ENCODE data around the gene PRTN3. TPM values are rescaled to one million over a fixed set of nuclear protein-coding genes. Genes with fewer than 3 reads are reported as not detected.

The PRTN3 gene
- polyA plus RNA-seq, 1 donor (not counting 4 experiments of a cell fraction or from before 2014, with no cell fraction given), result not detected

DNA sequence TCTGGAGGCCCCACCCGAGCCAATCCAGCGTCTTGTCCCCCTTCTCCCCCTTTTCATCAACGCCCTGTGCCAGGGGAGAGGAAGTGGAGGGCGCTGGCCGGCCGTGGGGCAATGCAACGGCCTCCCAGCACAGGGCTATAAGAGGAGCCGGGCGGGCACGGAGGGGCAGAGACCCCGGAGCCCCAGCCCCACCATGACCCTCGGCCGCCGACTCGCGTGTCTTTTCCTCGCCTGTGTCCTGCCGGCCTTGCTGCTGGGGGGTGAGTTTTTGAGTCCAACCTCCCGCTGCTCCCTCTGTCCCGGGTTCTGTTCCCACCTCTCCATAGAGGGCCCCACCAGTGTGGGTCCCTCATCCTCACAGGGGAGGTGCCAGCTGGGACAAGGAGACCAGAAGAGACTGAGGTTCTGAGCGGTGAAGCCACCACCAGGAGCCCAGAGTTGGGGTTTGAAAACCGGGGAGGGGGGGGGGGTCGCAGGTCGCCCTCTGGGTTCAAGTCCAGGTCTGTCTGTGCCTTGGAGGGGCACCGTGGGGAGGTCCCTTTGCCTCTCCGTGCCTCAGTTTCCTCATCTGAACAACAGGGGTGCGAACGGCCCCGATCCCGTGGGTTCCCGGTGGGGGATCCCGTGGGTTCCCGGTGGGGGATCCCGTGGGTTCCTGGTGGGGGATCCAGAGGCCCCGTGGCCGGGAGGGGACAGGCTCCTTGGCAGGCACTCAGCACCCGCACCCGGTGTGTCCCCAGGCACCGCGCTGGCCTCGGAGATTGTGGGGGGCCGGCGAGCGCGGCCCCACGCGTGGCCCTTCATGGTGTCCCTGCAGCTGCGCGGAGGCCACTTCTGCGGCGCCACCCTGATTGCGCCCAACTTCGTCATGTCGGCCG is 11.6 kb downstream of the PRTN3 start, which contains the start of gene ELANE:
TSS of gene ELANE (plus strand) at position 168 of the 878 bp plus-strand sequence. CDS start at position 194, 26 bp downstream.
- Histone ChIP-seq H4K20me1 (ENCODE audit: control insufficient read depth, extremely low read depth, insufficient read depth, low read length) (peaks cover 4% of the 10 kb centered on the region), H3K4me2 (ENCODE audit: control insufficient read depth, extremely low read depth, insufficient read depth, low read depth, low read length) (no peak within 1 kb of the TSS), H3K27me3 (ENCODE audit: control insufficient read depth, extremely low read depth, insufficient read depth, low read length) (peaks cover 39% of the 10 kb centered on the region), H3K9me3 (ENCODE audit: control insufficient read depth, low read depth, low read length) (no peaks in the 10 kb centered on the region), H2AFZ (ENCODE audit: control insufficient read depth, low read length) (no peak within 1 kb of the TSS), H3K36me3 (ENCODE audit: control insufficient read depth in 2 of 2, extremely low read depth in 1 of 2, insufficient read depth in 2 of 2, low read length in 2 of 2) (no peaks in the 10 kb centered on the region), H3K9me1 (ENCODE audit: control insufficient read depth, extremely low read depth, insufficient read depth, low read length) (no peaks in the 10 kb centered on the region), H3K4me3 (ENCODE audit: control insufficient read depth in 2 of 3, extremely low read depth in 1 of 3, insufficient read depth in 2 of 3, low read depth in 1 of 3, low read length in 3 of 3) (no peak within 1 kb of the TSS), H3K4me1 (ENCODE audit: control insufficient read depth, extremely low read depth, insufficient read depth, low read length) (peaks cover 4% of the 10 kb centered on the region), H3K27ac (ENCODE audit: control insufficient read depth, insufficient read depth, low read length) (no peak within 1 kb of the TSS), H3K79me2 (ENCODE audit: control insufficient read depth, insufficient read depth, low read length) (no peaks in the 10 kb centered on the region), H3K9ac (ENCODE audit: control insufficient read depth, extremely low read depth, insufficient read depth, low read length) (no peak within 1 kb of the TSS)
- DNase-seq (ENCODE audit: low read depth, low spot score) (no peak), FAIRE-seq (no peak)
- dilution Hi-C loops (cut with MboI; ENCODE audit: extremely low pct_ligation_motif_present, low sequenced_read_pairs), result no loop called here
- TF ChIP-seq, protein P1, sequence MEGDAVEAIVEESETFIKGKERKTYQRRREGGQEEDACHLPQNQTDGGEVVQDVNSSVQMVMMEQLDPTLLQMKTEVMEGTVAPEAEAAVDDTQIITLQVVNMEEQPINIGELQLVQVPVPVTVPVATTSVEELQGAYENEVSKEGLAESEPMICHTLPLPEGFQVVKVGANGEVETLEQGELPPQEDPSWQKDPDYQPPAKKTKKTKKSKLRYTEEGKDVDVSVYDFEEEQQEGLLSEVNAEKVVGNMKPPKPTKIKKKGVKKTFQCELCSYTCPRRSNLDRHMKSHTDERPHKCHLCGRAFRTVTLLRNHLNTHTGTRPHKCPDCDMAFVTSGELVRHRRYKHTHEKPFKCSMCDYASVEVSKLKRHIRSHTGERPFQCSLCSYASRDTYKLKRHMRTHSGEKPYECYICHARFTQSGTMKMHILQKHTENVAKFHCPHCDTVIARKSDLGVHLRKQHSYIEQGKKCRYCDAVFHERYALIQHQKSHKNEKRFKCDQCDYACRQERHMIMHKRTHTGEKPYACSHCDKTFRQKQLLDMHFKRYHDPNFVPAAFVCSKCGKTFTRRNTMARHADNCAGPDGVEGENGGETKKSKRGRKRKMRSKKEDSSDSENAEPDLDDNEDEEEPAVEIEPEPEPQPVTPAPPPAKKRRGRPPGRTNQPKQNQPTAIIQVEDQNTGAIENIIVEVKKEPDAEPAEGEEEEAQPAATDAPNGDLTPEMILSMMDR (optimal IDR thresholded peaks at IDR 0.05 in 1 of 3, IDR thresholded peaks at IDR 0.05 in 1 of 3, conservative IDR thresholded peaks at IDR 0.05 in 1 of 3; ENCODE audit: extremely low read depth in 1 of 3, insufficient read depth in 2 of 3, low read length in 3 of 3), result no peak
- no peak for TF ChIP-seq EZH2 (IDR thresholded peaks at IDR 0.05; ENCODE audit: low read length)

DNA sequence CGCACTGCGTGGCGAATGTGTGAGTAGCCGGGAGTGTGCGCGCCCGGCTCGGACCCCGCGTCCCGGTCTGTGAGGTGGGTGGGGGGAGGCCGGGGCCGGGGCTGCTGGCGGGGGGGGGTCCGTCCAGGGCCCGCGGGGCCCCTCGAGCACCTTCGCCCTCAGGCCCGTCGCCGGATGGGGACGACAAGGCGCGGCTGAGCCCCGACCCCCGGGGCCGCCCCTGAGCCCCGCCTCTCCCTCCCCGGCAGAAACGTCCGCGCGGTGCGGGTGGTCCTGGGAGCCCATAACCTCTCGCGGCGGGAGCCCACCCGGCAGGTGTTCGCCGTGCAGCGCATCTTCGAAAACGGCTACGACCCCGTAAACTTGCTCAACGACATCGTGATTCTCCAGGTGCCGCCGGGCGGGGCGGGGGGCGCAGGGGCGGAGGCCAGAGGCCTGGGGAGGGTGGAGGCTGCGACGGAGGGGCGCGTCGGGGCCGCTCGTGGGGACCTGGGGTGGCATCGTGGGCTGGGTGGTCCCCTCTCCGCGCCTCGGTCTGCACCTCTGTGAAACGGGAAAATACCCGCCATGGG is 12.3 kb downstream of the PRTN3 start:
- H3K9me3 ChIP-seq (ENCODE audit: control insufficient read depth, low read depth, low read length), result no peaks in the 10 kb centered on the region
- no peaks in the 10 kb centered on the region for H3K9me1 ChIP-seq (ENCODE audit: control insufficient read depth, extremely low read depth, insufficient read depth, low read length)
- dilution Hi-C loops (cut with MboI; ENCODE audit: extremely low pct_ligation_motif_present, low sequenced_read_pairs), result no loop called here
- no peak overlapping the region for H3K4me3 ChIP-seq (ENCODE audit: control insufficient read depth in 2 of 3, extremely low read depth in 1 of 3, insufficient read depth in 2 of 3, low read depth in 1 of 3, low read length in 3 of 3)
- no peak for TF ChIP-seq EZH2 (IDR thresholded peaks at IDR 0.05; ENCODE audit: low read length)
- TF ChIP-seq, protein P1 (optimal IDR thresholded peaks at IDR 0.05 in 1 of 3, IDR thresholded peaks at IDR 0.05 in 1 of 3, conservative IDR thresholded peaks at IDR 0.05 in 1 of 3; ENCODE audit: extremely low read depth in 1 of 3, insufficient read depth in 2 of 3, low read length in 3 of 3), result no peak
- H3K9ac ChIP-seq (ENCODE audit: control insufficient read depth, extremely low read depth, insufficient read depth, low read length), result no peak overlapping the region
- DNase-seq (ENCODE audit: low read depth, low spot score) (no peak), FAIRE-seq (no peak)
- no peak overlapping the region for H2AFZ ChIP-seq (ENCODE audit: control insufficient read depth, low read length)
- H3K4me2 ChIP-seq (ENCODE audit: control insufficient read depth, extremely low read depth, insufficient read depth, low read depth, low read length), result no peak overlapping the region
- no peaks in the 10 kb centered on the region for H3K79me2 ChIP-seq (ENCODE audit: control insufficient read depth, insufficient read depth, low read length)
- H3K27me3 ChIP-seq (ENCODE audit: control insufficient read depth, extremely low read depth, insufficient read depth, low read length), result peaks cover 32% of the 10 kb centered on the region
- H4K20me1 ChIP-seq (ENCODE audit: control insufficient read depth, extremely low read depth, insufficient read depth, low read length), result peaks cover 4% of the 10 kb centered on the region
- no peaks in the 10 kb centered on the region for H3K36me3 ChIP-seq (ENCODE audit: control insufficient read depth in 2 of 2, extremely low read depth in 1 of 2, insufficient read depth in 2 of 2, low read length in 2 of 2)
- no peak overlapping the region for H3K27ac ChIP-seq (ENCODE audit: control insufficient read depth, insufficient read depth, low read length)
- H3K4me1 ChIP-seq (ENCODE audit: control insufficient read depth, extremely low read depth, insufficient read depth, low read length), result peaks cover 4% of the 10 kb centered on the region
